KMS-11 (cell line): ENCODE results near the gene COX7A2L.

ENCODE experiments used
- H2AFZ ChIP-seq: fragments of 200-600 bp; sonication (generic); 2 replicates; pipeline ENCODE4 v1.6.1; 2016; ENCODE audit warnings: antibody characterized with exemption, mixed run types, low read depth
- H3K27ac ChIP-seq: fragments of 200-600 bp; sonication (generic); 2 replicates; pipeline ENCODE4 v1.6.1; 2016; ENCODE audit warnings: mild to moderate bottlenecking, mixed run types
- H3K27me3 ChIP-seq: fragments of 200-600 bp; sonication (generic); 2 replicates; pipeline ENCODE4 v1.6.1; 2017; ENCODE audit warnings: mild to moderate bottlenecking, low read depth, mixed run types, moderate library complexity; ENCODE audit not compliant: insufficient read depth
- H3K36me3 ChIP-seq: fragments of 200-600 bp; sonication (generic); 2 replicates; pipeline ENCODE4 v1.6.1; 2017; ENCODE audit warnings: mild to moderate bottlenecking, mixed run types; ENCODE audit not compliant: insufficient read depth
- H3K4me1 ChIP-seq: fragments of 200-600 bp; sonication (generic); 2 replicates; pipeline ENCODE4 v1.6.1; 2016; ENCODE audit warnings: mild to moderate bottlenecking, low read depth, mixed run types; ENCODE audit not compliant: poor library complexity, severe bottlenecking
- H3K4me2 ChIP-seq: fragments of 200-600 bp; sonication (generic); 2 replicates; pipeline ENCODE4 v1.7.0; 2016; ENCODE audit warnings: mild to moderate bottlenecking, mixed run types
- H3K4me3 ChIP-seq: fragments of 200-600 bp; sonication (generic); IDR thresholded peaks from 2 replicates; pipeline ENCODE4 v1.6.1; 2017; ENCODE audit warnings: low read depth, low read length, mixed read lengths; ENCODE audit not compliant: insufficient read depth
- H3K79me2 ChIP-seq: fragments of 200-600 bp; sonication (generic); 2 replicates; pipeline ENCODE4 v1.6.1; 2016; ENCODE audit warnings: low read depth, mixed run types; ENCODE audit not compliant: insufficient read depth
- H3K9ac ChIP-seq: fragments of 200-600 bp; sonication (generic); 2 replicates; pipeline ENCODE4 v1.6.1; 2016; ENCODE audit warnings: mild to moderate bottlenecking, mixed run types
- H4K20me1 ChIP-seq: fragments of 200-600 bp; sonication (generic); 2 replicates; pipeline ENCODE4 v1.6.1; 2016; ENCODE audit warnings: mild to moderate bottlenecking, mixed run types; ENCODE audit not compliant: insufficient read depth
- TF ChIP-seq, protein P1 (sequence below): fragments of 200-600 bp; sonication (generic); conservative IDR thresholded peaks from 2 replicates; pipeline ENCODE4 v1.6.1; 2017; ENCODE audit warnings: low read depth, mild to moderate bottlenecking, antibody characterized with exemption, low read length, moderate library complexity, mixed read lengths

Gene COX7A2L

GRCh38 chr2:42378415-42378814, 17.4 kb upstream of the COX7A2L start:
- no peak overlapping the region for H3K4me3 ChIP-seq
- H3K27me3 ChIP-seq = no peaks in the 10 kb centered on the region
- H2AFZ ChIP-seq = no peak overlapping the region
- H3K9ac ChIP-seq = no peak overlapping the region
- H3K4me1 ChIP-seq = no peaks in the 10 kb centered on the region
- no peaks in the 10 kb centered on the region for H3K36me3 ChIP-seq
- TF ChIP-seq, protein P1, sequence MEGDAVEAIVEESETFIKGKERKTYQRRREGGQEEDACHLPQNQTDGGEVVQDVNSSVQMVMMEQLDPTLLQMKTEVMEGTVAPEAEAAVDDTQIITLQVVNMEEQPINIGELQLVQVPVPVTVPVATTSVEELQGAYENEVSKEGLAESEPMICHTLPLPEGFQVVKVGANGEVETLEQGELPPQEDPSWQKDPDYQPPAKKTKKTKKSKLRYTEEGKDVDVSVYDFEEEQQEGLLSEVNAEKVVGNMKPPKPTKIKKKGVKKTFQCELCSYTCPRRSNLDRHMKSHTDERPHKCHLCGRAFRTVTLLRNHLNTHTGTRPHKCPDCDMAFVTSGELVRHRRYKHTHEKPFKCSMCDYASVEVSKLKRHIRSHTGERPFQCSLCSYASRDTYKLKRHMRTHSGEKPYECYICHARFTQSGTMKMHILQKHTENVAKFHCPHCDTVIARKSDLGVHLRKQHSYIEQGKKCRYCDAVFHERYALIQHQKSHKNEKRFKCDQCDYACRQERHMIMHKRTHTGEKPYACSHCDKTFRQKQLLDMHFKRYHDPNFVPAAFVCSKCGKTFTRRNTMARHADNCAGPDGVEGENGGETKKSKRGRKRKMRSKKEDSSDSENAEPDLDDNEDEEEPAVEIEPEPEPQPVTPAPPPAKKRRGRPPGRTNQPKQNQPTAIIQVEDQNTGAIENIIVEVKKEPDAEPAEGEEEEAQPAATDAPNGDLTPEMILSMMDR = no peak
- no peaks in the 10 kb centered on the region for H4K20me1 ChIP-seq
- no peak overlapping the region for H3K27ac ChIP-seq
- no peaks in the 10 kb centered on the region for H3K79me2 ChIP-seq
- H3K4me2 ChIP-seq = no peak overlapping the region

DNA sequence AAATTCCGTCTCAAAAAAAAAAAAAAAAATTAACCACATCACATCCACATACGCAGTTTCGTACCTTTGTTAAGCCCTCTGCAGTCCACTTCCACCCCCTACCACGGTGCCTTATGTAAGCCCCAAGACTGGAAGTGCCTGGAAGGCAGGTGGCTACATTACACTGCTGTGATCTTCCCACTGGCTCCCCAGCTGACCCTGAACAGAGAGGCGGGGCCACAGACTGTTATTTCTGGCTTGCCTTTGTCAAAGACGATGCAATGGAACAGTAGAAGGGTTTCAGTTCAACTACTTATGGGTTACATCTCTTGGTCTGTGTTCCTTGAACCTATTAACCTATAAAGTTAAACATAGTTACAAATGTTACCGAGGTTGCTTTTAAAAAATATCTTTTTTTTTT, 15.7 kb upstream of the COX7A2L start:
- H3K27ac ChIP-seq = no peak overlapping the region
- H3K4me3 ChIP-seq = no peak overlapping the region
- no peaks in the 10 kb centered on the region for H3K79me2 ChIP-seq
- H3K36me3 ChIP-seq = no peaks in the 10 kb centered on the region
- no peak overlapping the region for H2AFZ ChIP-seq
- H3K9ac ChIP-seq = no peak overlapping the region
- H3K27me3 ChIP-seq = no peaks in the 10 kb centered on the region
- TF ChIP-seq, protein P1 = no peak
- no peaks in the 10 kb centered on the region for H3K4me1 ChIP-seq
- no peaks in the 10 kb centered on the region for H4K20me1 ChIP-seq
- H3K4me2 ChIP-seq = no peak overlapping the region

- H3K27ac ChIP-seq = no peak overlapping the region
Observed at GRCh38 chr2:42372474-42373200, 11.6 kb upstream of the COX7A2L start.

DNA sequence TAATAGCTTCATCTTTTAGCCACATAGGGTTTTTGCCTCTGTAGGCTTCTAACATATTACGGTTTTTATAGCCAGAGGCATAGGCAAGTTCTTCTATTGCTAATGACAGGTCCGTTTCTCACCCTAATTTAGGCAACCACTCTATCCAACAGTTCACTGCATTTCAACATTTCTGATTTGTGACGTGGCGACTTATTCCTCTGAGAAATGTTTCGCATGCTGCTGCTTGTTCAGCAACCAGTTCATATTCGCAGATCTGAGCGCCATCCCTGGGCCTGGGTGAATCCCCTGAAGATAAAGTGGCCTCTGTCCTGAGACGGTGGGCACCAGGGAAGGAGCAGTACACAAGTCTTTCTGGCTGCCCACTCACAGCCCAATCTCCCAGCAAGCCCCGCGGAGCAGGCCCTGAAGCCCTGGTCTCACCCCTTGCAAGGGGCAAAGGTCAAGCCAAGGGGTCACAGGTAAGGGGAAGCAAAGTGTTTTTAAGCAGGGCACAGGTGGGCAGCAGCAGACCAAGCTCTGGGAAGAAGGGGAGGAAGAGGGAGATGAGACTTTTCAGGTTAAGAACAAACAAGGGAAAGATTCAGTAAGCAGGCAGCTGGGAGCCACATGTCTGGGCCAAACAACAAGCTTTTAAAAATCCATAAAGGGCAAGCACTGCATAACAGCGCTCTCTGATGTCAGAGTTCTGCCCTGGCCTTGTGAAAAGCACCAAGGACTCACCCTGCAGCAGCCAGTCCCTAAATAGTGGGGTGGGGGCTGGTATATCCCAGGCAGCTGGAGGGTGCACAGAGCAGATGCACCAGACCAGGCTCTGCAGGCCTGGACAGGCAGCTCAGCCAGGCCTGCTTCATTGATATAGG, 10.8 kb upstream of the COX7A2L start:
- H2AFZ ChIP-seq = no peak overlapping the region
- peaks cover 2% of the 10 kb centered on the region for H3K4me1 ChIP-seq
- TF ChIP-seq, protein P1 = no peak
- no peak overlapping the region for H3K27ac ChIP-seq
- no peak overlapping the region for H3K4me3 ChIP-seq
- no peak overlapping the region for H3K4me2 ChIP-seq
- no peaks in the 10 kb centered on the region for H3K79me2 ChIP-seq
- no peaks in the 10 kb centered on the region for H4K20me1 ChIP-seq
- no peaks in the 10 kb centered on the region for H3K27me3 ChIP-seq
- no peaks in the 10 kb centered on the region for H3K36me3 ChIP-seq
- no peak overlapping the region for H3K9ac ChIP-seq

More at GRCh38 chr2:42372474-42373200, 11.6 kb upstream of the COX7A2L start:
- no peak overlapping the region for H3K4me2 ChIP-seq
- no peak overlapping the region for H2AFZ ChIP-seq
- H3K4me3 ChIP-seq = no peak overlapping the region
- no peaks in the 10 kb centered on the region for H3K79me2 ChIP-seq
- no peaks in the 10 kb centered on the region for H4K20me1 ChIP-seq
- no peaks in the 10 kb centered on the region for H3K4me1 ChIP-seq
- TF ChIP-seq, protein P1 = no peak
- H3K36me3 ChIP-seq = no peaks in the 10 kb centered on the region
- no peak overlapping the region for H3K9ac ChIP-seq
- H3K27me3 ChIP-seq = no peaks in the 10 kb centered on the region
